GM18873 (cell line): ENCODE data around the gene NAA10.
A peak's percentile ranks its signal among the peaks of the same experiment; 100 is the strongest.

ENCODE experiments used
- ATAC-seq: cut with Tn5 transposase; IDR thresholded peaks from one replicate; pipeline ENCODE4 v1.9.1; 2021; ENCODE audit warnings: mild to moderate bottlenecking, moderate library complexity, moderate number of reproducible peaks; ENCODE audit not compliant: unreplicated experiment, low FRiP score

The NAA10 gene

GRCh38 chrX:153930011-153930910 lies 4.6 kb downstream of the NAA10 start:
- no peak for ATAC-seq

GRCh38 chrX:153929576-153929975 lies 5.3 kb downstream of the NAA10 start:
- no peak for ATAC-seq

- ATAC-seq, result no peak
These were observed 6.0 kb downstream of the NAA10 start for GRCh38 chrX:153928846-153929245.

- ATAC-seq, result peak; percentile 46
These were observed 6.7 kb downstream of the NAA10 start for GRCh38 chrX:153927922-153928760.

GRCh38 chrX:153927672-153927921 lies 7.2 kb downstream of the NAA10 start:
- ATAC-seq, result no peak

- peak; percentile 56 for ATAC-seq
These were observed 7.8 kb downstream of the NAA10 start for GRCh38 chrX:153926858-153927671.

GRCh38 chrX:153926552-153926857 lies 8.3 kb downstream of the NAA10 start:
- ATAC-seq, result peak; percentile 7

- peak; percentile 1 for ATAC-seq
These were observed 8.9 kb downstream of the NAA10 start, which contains the start of gene ARHGAP4 for GRCh38 chrX:153925739-153926551. ARHGAP4 (minus strand) TSS chrX:153926264; CDS start chrX:153926202, 62 bp downstream.

- no peak for ATAC-seq
These were observed 9.5 kb downstream of the NAA10 start for GRCh38 chrX:153925387-153925738.

- no peak for ATAC-seq
These were observed 10.5 kb downstream of the NAA10 start for GRCh38 chrX:153924149-153924861.

- ATAC-seq, result no peak
These were observed 11.6 kb downstream of the NAA10 start for GRCh38 chrX:153922932-153923857.

GRCh38 chrX:153921511-153922446 lies 13.1 kb downstream of the NAA10 start:
- no peak for ATAC-seq

- ATAC-seq, result no peak
These were observed 13.8 kb downstream of the NAA10 start for GRCh38 chrX:153921070-153921469.

GRCh38 chrX:153920546-153920945 lies 14.3 kb downstream of the NAA10 start:
- ATAC-seq, result no peak

- no peak for ATAC-seq
These were observed 15.6 kb downstream of the NAA10 start for GRCh38 chrX:153919281-153919680.

GRCh38 chrX:153917869-153918268 lies 17.0 kb downstream of the NAA10 start:
- no peak for ATAC-seq

GRCh38 chrX:153913701-153914100 lies 21.1 kb downstream of the NAA10 start:
- no peak for ATAC-seq
